Osteoblast (primary cell): ENCODE measurements around the gene SPTBN1. TPM values are rescaled to one million over a fixed set of nuclear protein-coding genes. Genes with fewer than 3 reads are reported as not detected.

ENCODE experiments used
- DNase-seq: peaks from one replicate; pipeline ENCODE4 v3.0.0; 2011; ENCODE audit warnings: low spot score, mixed read lengths; ENCODE audit not compliant: insufficient read length; ENCODE audit errors: missing footprints
- H2AFZ ChIP-seq: 2 replicates; pipeline ENCODE4 v1.6.0; 2011; ENCODE audit warnings: mild to moderate bottlenecking, low read length
- H3K27ac ChIP-seq: 2 replicates; pipeline ENCODE4 v1.5.1; 2011; ENCODE audit warnings: mild to moderate bottlenecking, low read depth, low read length, moderate library complexity
- H3K27me3 ChIP-seq: 2 replicates; pipeline ENCODE4 v1.6.0; 2012; ENCODE audit warnings: mild to moderate bottlenecking, control low read depth, inconsistent platforms, low read length, moderate library complexity; ENCODE audit not compliant: insufficient read depth
- H3K36me3 ChIP-seq: 2 replicates; pipeline ENCODE4 v1.5.1; 2011; ENCODE audit warnings: mild to moderate bottlenecking, low read length, control low read depth, moderate library complexity; ENCODE audit not compliant: insufficient read depth
- H3K4me1 ChIP-seq: 2 replicates; pipeline ENCODE4 v1.5.1; 2011; ENCODE audit warnings: mild to moderate bottlenecking, low read length, control low read depth, moderate library complexity; ENCODE audit not compliant: insufficient read depth
- H3K4me2 ChIP-seq: 2 replicates; pipeline ENCODE4 v1.6.0; 2011; ENCODE audit warnings: mild to moderate bottlenecking, low read length; ENCODE audit not compliant: insufficient read depth
- H3K4me3 ChIP-seq: fragments of 200-600 bp; sonication (generic); 3 replicates; pipeline ENCODE4 v1.5.1; 2012; ENCODE audit warnings: mild to moderate bottlenecking, low read length, inconsistent platforms; ENCODE audit not compliant: insufficient read depth
- H3K79me2 ChIP-seq: 2 replicates; pipeline ENCODE4 v1.6.0; 2012; ENCODE audit warnings: mild to moderate bottlenecking, low read length, control low read depth, inconsistent platforms; ENCODE audit not compliant: insufficient read depth
- H3K9me3 ChIP-seq: 2 replicates; pipeline ENCODE4 v1.5.1; 2011; ENCODE audit warnings: low read depth, low read length, control low read depth
- H4K20me1 ChIP-seq: 2 replicates; pipeline ENCODE4 v1.6.0; 2012; ENCODE audit warnings: mild to moderate bottlenecking, low read length, control low read depth; ENCODE audit not compliant: insufficient read depth
- total RNA-seq: library from RNA; depleted of rRNA; stranded (reverse); fragments of >200 nt; gene quantifications from 2 replicates; pipeline ENCODE4 v1.2.3, GENCODE V29; 2012
- TF ChIP-seq, protein P1 (sequence below): IDR thresholded peaks from 2 replicates; pipeline ENCODE4 v1.5.1; 2011; ENCODE audit warnings: mild to moderate bottlenecking, low read depth, low read length, moderate library complexity; ENCODE audit errors: extremely low read depth

The SPTBN1 gene
- total RNA-seq, 1 donor, result 249 TPM

DNA sequence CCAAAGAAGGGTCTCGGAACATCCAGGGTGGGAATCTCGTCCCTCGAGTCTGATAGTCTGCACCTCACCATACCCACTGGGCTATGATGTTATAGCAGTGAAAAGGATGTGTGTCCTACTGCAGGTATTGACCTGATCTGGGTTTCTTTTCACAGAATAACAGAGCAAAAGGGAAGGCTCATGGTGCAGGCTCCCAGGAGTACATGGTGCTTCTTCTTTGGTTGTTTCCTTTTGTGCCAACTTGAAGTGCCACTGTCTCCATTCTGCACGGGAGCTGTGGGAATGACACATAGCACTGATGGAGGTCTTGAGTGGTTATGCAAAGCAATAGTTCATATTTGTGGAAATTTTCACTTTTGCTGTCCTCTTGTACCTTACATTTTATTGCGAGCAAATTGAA is 195.2 kb downstream of the SPTBN1 start:
- Histone ChIP-seq H3K27me3 (no peaks in the 10 kb centered on the region), H3K4me2 (no peak overlapping the region), H3K27ac (no peak overlapping the region), H2AFZ (no peak overlapping the region), H3K9me3 (no peaks in the 10 kb centered on the region), H4K20me1 (peaks cover 3% of the 10 kb centered on the region), H3K4me3 (no peak overlapping the region), H3K4me1 (no peaks in the 10 kb centered on the region), H3K79me2 (peaks cover 20% of the 10 kb centered on the region), H3K36me3 (peaks cover 98% of the 10 kb centered on the region)
- TF ChIP-seq, protein P1, sequence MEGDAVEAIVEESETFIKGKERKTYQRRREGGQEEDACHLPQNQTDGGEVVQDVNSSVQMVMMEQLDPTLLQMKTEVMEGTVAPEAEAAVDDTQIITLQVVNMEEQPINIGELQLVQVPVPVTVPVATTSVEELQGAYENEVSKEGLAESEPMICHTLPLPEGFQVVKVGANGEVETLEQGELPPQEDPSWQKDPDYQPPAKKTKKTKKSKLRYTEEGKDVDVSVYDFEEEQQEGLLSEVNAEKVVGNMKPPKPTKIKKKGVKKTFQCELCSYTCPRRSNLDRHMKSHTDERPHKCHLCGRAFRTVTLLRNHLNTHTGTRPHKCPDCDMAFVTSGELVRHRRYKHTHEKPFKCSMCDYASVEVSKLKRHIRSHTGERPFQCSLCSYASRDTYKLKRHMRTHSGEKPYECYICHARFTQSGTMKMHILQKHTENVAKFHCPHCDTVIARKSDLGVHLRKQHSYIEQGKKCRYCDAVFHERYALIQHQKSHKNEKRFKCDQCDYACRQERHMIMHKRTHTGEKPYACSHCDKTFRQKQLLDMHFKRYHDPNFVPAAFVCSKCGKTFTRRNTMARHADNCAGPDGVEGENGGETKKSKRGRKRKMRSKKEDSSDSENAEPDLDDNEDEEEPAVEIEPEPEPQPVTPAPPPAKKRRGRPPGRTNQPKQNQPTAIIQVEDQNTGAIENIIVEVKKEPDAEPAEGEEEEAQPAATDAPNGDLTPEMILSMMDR, result no peak
- no peak for DNase-seq

DNA sequence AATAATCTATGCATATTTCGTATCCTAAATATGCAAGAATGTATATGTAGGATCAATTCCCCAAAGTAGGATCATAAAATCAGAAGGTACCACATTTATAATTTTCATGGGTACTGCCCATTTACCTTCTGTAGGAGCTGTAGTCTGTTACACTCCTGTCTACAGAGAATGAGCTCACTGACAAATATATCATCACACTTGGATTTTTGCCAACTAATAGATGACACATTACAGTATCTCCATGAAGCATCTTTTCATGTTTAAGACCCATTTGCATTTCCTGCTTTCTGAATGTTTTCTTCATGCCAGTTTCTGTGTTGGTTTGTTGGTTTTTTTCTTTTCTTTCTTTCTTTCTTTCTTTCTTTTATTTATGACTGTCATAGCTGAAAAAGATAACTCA is 196.4 kb downstream of the SPTBN1 start:
- Histone ChIP-seq H3K9me3 (no peaks in the 10 kb centered on the region), H3K27ac (no peak overlapping the region), H4K20me1 (peaks cover 12% of the 10 kb centered on the region), H3K4me2 (no peak overlapping the region), H3K27me3 (no peaks in the 10 kb centered on the region), H2AFZ (no peak overlapping the region), H3K4me1 (no peaks in the 10 kb centered on the region), H3K4me3 (no peak overlapping the region), H3K36me3 (peaks cover 98% of the 10 kb centered on the region), H3K79me2 (peaks cover 22% of the 10 kb centered on the region)
- TF ChIP-seq, protein P1, result no peak
- DNase-seq, result peak; percentile 82

DNA sequence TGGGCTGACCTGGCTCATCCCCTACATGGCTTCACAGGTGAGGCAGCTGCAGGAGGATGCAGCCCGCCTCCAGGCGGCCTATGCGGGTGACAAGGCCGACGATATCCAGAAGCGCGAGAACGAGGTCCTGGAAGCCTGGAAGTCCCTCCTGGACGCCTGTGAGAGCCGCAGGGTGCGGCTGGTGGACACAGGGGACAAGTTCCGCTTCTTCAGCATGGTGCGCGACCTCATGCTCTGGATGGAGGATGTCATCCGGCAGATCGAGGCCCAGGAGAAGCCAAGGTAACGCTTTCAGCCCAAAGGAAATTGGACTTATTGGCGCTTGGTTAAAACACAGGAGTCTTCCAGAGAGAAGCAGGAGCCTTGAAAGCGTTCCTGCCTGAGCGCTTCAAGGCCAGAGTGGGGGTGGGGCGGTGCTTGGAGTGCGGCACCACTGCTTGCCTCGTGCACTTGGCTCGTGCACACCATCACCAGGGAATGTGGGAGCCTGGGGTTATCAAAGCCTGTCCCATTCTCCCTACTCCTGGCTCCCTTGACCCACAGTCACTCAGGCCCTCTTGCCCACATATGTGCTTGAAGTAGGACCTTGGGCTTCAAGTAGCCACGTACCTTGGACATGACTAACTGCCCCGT is 197.6 kb downstream of the SPTBN1 start:
- Histone ChIP-seq H2AFZ (no peak overlapping the region), H3K4me3 (no peak overlapping the region), H3K4me2 (no peak overlapping the region), H4K20me1 (peaks cover 22% of the 10 kb centered on the region), H3K79me2 (peaks cover 22% of the 10 kb centered on the region), H3K27ac (no peak overlapping the region), H3K27me3 (no peaks in the 10 kb centered on the region), H3K36me3 (peaks cover 92% of the 10 kb centered on the region), H3K4me1 (peaks cover 8% of the 10 kb centered on the region), H3K9me3 (no peaks in the 10 kb centered on the region)
- TF ChIP-seq, protein P1, result no peak
- DNase-seq, result no peak

DNA sequence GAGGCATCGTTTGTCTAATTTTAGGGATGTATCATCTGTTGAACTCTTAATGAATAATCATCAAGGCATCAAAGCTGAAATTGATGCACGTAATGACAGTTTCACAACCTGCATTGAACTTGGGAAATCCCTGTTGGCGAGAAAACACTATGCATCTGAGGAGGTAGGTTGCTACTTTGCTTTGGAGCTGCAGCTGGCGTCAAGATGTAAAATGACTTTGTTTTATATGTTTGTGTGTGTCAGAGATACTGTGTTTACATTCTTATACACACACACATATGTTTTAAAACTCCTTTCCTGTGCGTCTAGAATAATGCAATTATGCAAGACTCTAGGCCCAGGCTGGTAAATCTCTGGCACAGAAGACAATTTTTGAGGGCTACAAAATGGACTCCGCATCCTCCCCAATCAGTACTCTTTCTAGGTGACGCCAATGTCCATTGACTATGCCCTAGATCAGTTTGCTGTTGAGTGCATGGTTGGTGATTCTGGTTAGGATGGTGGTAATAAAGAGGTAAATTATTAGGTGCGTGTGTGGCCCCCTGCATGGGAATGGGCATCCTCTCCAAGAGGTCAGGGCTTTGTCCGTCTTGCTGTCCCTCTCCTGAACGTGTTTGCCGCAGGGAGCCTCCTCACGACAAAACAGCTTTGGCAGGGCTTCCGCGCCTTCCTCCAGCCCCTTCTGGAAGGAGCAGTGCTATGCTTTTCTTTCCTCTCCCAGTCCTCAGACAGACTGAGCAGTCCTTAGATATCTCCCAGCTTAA is 199.1 kb downstream of the SPTBN1 start:
- DNase-seq, result no peak
- Histone ChIP-seq H4K20me1 (peaks cover 28% of the 10 kb centered on the region), H3K9me3 (no peaks in the 10 kb centered on the region), H3K27ac (no peak overlapping the region), H3K79me2 (peaks cover 24% of the 10 kb centered on the region), H2AFZ (no peak overlapping the region), H3K36me3 (peaks cover 90% of the 10 kb centered on the region), H3K4me3 (no peak overlapping the region), H3K27me3 (no peaks in the 10 kb centered on the region), H3K4me1 (peaks cover 13% of the 10 kb centered on the region), H3K4me2 (no peak overlapping the region)
- TF ChIP-seq, protein P1, result no peak
